ENCODE data around the gene HEMGN.

HEMGN gene

DNA sequence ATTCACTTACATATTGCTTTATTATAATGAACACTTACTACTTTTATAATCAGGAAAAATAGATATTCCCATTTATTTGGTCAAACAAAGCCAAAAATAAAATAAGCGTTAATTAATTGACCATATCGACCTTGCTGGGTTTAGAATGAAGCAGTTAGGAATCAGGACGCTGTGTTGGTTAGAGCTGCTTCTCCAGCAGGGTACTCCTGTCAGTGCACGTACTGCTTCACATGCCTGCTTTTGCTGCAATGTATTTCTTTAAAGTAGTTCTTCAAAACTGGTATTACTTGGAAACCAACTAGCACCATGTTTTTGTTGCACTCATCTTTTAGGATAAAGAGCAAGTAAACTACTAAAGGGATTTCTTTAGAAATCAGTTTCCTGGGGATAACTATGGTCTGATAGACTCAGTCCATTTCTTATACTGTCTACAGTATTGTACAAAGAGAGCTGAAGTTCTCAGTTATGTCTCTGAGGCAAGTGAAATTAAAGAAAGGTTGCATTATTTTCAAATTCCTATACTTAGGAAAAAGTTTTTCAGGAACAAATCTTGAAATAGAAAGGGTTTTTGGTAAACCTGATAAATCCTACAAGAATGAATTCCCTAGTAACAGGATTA, 8.9 kb downstream of the HEMGN start:
- no peak for DNase-seq (ENCODE audit: low read depth)

DNA sequence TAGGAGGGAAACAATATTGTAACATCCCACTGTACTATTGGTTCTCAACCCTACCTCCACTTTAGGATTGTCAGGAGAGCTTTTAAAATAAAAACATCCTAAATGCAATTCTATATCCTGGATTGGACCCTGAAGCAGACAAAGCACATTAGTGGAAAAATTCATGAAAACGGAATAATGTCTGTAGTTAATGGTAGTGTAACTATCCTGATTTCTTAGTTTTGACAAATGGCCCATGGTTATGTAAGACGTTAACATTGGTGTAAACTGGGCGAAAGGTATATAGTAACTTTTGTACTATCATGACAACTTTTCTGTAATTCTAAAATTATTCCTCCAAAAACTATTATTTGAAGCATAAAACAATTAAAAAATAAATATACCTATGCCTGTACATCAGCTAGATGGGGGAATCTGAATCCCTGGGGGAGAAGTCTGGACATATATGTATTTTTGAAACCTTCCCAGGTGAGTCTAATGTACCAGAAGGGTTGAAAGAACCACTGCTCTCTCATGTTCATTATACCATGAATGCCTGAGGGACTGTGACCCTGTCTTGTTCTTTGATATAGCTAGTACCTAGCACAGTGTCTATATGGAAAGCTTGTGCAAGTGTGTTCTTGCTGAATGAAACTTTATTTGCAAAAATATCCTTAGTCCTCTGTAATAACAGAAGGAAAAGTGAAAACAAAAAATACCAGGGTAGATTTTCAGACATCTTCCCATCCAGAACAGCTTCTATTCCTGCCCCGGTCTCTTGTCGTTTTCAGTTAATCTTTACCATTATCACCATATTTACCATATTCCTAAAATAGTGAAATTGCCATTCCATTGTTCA, 12.3 kb downstream of the HEMGN start:
- no peak for DNase-seq (ENCODE audit: low read depth)

DNA sequence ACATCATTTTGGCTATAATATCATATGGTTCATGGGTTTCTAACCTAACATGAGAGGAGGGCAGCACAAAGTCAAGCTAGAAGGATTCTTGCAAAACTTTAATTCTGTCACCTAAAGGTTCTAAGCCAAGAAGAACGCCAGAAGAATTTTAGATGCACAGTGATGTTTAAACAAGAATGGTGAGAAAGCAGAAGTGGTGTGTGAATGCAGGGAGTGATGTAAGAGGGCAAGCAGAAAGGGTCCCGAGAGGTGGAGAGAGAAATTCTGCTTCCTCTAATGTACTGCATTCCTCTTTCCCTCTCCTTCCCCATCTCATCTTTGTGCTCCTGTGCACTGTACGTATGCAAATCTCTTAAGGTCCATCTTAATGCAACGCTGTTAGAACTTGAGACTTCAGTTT, 13.6 kb downstream of the HEMGN start:
- DNase-seq (ENCODE audit: low read depth): no peak

DNA sequence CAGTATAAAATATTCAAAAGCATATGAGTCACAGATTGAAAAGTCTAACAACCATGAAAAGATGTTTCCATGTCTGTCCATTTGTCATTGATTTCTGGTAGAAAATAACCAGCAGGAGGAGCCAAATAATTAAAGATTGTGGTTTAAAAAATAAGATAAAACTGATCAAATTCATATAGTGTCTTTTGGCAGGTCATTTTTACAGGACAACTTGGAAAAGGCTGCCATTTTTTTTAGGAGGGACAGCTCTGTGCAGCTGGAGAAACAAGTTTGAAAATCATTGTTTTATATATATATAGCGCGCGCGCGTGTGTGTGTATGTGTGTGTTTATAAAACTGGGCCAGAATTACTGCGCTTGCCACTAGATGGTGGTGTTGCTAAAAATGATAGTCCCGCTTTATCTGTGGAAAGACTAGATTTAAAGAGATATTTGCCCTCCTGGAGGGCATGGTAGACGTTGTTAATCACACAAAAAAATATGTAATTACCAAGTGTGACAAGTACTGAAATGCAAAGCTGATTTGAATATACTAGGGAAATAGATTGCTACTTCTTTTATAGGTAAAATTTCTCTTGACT, 14.4 kb downstream of the HEMGN start:
- DNase-seq (ENCODE audit: low read depth): peak; percentile 88

DNA sequence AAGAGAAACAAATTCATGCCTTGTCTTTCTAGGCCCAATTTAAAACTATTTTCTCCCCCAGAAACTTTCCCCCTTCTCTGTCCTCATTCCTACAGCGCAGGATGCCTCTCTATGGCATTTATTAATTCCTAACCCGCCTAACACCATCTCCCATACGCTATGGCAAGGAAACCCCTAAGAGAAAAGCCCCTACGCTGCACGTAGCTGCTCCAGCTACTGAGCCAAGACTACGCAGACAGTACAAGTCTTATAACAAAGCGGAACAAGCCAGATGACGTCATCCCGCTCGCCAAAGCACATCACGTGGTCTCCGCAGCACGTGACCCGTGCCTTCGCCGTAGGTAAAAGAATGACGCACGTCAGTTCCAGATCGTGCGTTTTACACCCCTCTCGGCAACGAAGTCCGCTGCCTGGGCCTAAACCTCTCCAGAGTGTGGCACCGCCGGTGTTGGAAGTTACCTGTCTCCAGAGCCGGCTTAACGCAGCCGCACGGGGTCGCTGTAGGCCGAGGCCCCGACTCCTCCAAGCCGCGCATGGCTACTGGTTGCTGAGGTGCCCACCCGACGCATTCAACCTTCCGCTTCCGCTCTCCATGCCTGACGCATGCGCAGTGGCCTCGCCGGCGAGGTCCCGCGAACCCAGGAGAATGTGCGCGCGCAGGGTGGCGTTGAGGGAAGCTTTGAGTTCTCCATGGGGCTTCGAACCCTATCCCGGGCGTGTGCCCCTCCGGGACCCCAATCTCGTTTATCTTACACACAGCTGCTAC, 15.8 kb downstream of the HEMGN start, which contains the start of gene TRMO:
Gene TRMO (minus strand): TSS at position 542 of the 766 bp plus-strand sequence. CDS start 7 bp downstream, at position 535.
- peak; percentile 99 for DNase-seq (ENCODE audit: low read depth)

DNA sequence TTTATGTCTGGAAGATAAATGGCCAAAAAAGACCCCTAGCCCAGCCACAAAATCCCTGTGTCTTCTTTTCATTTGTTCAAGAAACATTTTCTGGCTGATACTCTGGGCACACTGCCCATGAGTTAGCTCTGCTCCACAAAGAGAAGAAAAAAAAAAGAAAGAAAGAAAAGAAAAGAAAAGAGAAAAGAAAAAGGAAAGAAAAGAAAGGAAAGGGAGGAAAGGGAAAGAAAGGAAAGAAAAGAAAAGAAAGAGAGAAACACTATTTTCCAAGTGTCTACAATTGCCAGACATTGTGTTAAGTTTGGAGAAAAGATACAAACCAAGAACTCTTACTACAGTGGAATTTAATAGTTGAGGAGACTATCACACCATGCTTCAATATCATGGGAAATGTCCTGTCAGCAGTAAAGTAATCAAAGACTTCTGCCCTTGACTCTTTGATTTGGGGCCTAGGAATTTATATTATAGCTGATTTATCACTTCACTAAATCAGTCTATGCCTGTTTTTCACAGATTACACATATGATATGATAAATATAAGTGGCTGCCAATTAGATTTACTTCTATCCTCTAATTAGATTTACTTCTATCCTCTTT, 18.7 kb downstream of the HEMGN start:
- DNase-seq (ENCODE audit: low read depth): no peak

DNA sequence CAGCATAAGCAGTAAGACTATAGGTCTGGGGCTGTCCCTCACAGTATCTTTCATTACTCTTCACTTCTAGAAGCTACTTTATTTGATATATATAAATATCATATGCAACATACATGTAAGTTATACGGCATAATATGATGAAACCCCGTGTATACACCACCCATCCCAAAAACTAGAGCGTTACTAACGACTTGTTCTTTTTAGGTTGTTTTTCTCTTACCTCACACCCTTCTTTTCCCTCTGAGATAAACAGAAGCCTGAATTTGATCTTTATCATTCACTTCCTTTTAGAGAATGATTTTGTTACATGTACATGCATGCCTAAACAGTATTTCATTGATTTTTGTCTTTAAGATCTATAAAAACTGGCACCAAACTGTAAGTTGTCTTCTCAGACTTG, 19.4 kb downstream of the HEMGN start:
- no peak for DNase-seq (ENCODE audit: low read depth)

DNA sequence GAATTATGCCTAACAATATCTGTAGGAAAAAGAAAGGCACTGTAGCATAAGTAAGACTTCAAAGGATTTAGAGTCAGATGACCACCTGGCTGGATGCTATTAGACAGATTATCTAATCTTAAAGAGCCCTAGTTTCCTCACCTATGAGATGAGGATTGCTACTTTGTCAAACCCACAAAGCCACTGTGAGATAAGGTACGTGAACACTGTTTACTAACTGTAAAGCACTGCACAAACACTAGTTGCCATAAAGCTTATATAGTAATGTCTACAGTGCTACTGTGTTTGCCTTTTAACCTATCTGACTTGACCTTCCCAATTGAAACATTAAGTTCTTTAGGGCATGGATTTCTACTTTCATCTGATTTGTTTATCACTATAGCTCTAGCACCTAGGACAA, 26.0 kb downstream of the HEMGN start:
- no peak for DNase-seq (ENCODE audit: low read depth)

DNA sequence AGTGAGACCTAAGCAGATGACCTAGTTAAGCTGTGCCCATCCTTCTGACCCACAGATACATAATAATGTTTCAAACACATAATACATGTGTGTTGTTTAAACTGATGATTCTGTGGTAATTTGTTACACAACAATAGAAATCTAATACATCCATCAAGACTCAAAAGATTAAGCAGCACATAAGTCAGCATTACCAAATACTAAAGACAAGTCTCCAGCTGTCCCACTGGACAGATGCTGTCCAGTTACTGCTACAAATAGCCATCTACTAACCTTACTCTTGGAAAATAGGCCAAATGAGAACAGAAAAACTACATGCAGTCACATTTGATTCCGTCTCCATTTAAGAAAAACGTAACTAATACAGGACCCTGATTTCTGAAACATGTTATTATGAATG, 26.4 kb downstream of the HEMGN start:
- DNase-seq (ENCODE audit: low read depth): no peak

DNA sequence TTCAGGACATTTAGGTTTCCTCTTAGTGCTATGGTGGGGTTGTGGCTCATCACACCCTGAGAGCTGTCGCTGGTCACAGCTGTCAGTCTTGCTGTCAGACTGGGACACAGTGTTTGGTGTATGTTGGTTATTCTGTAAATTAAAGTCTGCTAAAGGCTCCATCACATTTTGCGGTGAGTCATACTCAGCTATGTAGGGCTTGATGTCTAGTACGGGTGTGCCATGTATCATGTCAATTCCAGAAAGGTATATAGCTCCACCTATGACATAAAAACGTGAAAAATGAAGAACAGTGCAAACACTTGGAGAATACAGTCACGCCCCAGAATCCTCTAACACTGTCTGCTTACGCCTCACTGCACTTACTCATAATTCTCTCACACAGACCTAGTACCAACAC, 27.6 kb downstream of the HEMGN start:
- DNase-seq (ENCODE audit: low read depth): no peak

DNA sequence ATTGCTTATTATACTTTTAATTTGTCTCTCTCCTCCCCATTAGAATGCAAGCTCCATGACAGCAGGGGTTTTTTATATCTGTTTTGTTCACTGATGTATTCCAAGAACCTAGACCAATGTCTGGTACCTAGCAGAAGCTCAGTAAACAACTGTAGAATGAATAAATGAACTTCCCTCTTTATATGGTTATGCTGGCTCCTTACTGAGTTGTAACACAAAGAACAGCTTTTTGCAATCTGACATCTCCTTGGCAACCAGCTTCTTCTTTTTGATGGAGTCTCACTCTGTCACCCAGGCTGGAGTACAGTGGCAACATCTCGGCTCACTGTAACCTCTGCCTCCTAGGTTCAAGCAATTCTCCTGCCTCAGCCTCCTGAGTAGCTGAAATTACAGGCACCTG, 29.3 kb downstream of the HEMGN start:
- DNase-seq (ENCODE audit: low read depth): no peak

DNA sequence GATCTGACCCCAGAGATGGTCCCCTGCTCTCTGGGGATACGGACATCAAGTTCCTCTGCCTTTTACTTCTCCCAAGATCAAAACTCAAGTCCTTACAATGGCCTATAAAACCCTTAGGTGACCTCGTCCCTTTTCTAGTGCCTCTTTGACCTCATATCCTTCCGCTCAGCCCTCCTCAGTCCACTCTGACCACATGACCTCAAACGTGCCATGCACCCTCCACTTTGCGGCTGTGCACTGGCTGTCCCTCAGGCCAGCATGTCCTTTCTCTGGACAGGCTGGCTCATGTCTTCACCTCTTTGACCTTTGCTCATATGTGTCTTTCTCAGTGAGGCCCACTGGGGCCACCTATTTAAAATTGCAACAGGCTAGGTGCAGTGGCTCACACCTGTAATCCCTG, 30.3 kb downstream of the HEMGN start:
- DNase-seq (ENCODE audit: low read depth): no peak

DNA sequence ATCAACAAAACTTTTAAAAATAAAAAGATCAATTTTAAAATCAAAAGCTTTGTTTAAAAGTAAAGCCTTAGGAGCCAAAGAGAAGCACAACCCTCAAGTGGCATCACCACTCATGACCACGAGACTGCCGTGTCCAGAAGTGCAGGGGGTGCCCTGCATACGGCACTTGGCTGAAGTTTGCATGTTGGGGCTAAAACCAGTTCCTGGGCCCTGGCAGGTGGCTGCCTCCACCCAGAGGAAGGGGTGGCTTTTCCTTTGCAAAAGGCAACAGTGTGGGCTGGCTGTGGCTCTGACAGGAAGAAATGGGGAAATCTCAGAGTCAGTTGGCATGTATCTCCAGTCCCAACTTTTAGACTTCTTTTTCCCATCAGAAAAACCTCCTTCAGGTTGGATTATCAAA, 30.9 kb downstream of the HEMGN start:
- no peak for DNase-seq (ENCODE audit: low read depth)

DNA sequence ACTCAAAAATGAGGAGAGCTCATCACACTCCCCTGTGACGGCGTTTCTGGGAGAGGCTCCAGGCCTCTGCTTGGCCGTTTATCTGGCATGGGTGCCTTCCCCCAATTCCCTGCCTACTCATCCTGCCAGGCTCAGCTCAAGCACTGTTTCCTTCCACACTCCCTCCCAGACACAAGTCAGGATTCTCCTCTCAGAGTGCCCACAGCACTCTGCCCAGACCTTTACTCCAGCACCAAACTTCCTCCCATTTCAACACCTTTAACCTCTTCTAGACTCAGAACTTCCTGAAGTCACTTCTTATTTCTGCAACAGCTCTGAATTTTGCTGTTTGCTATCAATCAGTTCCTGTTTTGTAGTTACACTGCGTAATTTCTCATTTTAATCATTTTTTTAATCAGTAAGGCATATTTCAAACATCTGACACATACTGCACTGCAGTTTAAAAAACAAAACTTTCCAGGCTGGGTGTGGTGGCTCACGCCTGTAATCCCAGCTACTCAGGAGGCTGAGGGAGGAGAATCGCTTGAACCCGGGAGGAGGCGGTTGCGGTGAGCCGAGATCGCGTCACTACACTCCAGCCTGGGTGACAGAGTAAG, 31.6 kb downstream of the HEMGN start:
- DNase-seq (ENCODE audit: low read depth): no peak

DNA sequence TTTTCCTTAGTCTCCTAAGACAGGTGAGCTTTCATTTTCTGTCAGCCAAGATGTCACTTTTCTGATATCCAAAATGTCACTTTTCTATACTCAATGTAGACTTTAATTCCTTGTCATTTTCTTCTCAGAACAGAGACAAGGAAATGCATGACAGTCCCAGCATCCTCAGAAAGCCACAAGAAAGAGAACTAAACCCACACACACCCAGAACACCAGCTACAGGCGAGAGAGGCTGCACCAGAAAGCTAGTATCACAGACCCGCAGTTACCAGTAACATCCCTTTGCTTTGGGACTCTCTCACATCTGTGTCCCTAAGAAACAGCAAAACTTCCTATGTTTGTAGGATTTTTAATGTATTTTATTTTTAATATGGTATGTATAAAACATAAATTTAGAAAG, 32.7 kb downstream of the HEMGN start:
- no peak for DNase-seq (ENCODE audit: low read depth)

DNA sequence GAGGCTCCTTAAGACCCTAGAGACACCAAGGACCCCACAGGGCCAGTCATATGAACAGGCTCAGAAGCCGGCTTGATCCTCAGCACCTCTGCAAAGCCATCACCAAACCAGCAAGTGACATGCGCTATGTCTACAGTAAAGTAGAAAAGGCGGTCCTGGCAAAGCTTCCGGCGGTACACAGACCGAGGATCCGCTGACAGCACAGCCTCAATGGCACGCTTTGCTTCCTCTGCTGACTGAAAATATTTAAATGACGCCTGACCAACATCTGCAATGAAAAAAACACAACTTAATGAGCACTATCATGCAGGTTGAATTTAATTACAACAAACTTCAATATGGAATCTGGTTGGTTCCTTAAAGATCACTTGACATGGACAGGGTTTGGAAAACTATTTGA, 33.2 kb downstream of the HEMGN start:
- no peak for DNase-seq (ENCODE audit: low read depth)

DNA sequence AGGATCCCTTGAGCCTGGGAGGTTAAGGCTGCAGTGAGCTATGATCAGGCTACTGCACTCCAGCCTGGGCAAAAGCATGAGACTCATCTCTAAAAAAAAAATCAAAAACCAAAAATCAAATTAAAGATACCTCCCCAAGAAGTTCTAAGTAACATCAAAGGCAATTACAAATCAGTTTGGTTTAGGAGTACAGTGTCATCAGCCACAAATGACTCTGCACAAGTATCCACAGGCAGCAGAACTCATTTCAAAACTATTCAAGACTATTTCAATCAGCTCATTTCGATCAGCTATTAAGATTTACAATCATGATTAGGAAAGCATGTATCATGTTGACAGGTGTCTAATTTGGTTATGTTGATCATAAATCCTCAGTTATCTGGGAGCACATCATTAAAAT, 34.8 kb downstream of the HEMGN start:
- peak; percentile 12 for DNase-seq (ENCODE audit: low read depth)

DNA sequence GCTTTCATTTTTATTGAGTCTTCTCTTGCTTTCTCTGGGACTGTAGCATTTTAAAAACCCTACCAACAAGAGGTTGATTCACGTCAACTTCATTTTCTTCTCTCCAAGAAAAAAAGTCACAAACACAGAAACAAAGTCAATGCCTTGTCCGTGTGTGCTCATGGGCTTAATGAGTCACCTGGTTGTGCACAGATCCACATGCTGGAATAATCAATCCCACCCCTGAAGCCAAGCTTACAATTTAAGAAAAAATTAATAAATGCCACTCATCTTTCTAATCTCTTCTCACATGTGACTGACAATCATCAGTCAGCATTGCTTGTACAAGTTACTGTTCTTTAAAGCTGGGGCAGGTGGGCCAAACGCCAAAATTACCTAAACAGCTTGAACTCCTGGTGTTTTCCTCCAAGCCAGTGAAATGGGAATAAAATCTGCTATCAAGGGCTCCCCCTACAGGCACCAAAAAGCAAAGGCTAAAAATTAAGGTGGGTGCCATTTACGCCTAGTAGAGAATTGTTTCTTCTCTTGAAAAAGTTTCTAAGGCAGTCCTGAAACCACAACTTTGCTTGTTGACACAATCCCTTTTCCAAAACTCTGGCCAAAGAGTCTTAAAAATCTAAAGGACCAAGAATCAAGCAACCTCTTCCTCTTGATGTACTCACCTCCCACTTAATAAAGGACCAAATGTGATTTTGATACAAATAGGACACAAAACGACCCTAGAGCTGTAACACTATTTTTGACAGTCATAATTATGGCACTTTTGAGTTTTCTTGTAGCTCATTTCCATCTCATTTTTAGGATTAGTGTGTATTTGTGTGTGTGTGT, 37.0 kb downstream of the HEMGN start:
- peak; percentile 69 for DNase-seq (ENCODE audit: low read depth)

DNA sequence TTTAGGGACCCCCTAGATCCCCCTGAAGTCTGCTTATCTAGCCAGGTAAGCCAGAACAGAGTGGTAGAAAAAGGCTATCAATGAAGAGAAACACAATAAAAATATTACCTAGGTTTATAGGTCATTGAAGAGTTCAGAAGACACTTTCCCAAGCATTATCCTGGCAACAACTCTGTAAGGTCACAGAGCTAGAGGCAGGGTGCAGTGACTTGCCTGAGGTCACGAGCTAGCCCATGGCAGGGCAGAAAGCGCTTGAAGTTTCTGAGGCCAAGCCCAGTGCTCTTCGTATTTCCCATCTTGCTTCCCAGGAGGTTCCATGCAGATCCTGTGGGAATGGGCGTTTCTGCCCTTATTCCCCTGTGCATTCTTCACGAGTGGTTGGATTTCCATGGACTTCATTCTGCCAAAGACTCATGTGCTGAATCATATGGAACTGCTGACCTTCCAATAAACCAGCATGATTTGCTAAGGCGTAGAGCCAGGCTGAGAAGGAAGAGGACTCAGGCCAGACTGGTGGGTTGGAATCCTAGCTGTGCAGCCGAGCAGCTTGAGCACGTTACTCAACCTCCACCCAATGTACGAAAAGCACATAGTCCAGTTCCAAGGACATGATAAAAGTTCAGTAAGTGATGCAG, 37.8 kb downstream of the HEMGN start:
- no peak for DNase-seq (ENCODE audit: low read depth)

DNA sequence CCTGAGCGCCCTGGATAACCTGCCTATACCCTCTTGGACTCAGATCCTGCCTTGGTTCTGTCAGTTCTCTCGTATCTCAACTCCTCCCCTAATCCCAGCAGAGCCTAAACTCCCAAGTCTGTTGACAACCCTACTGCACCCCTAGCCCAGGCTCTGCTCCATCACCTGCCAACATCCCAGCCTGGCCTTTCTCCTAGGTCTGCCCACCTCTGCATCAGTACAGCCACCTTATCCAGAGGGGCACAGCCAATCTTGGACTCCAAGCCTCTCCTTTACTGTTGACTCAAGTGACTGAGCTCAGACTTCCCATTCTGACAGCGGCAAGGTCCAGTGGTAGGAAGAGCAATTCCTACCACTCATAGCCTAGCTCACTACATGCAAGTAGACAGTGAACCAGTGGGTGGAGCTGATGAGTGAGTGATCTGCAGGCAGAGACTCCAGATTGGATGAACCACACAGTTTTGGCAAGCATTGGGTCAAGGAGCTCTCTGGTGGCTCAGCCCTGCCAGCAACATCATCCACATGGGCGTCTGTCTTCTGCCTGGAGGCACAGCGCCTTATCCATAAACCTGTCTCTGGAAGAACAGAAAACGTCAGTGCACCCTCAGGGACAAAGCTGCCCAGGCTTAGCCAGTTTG, 42.2 kb downstream of the HEMGN start:
- DNase-seq (ENCODE audit: low read depth): peak; percentile 62

All from ELR (cell line).